HepG2 (cell line): ENCODE measurements around the gene GSTP1. TPM values are rescaled to one million over a fixed set of nuclear protein-coding genes. Genes with fewer than 3 reads are reported as not detected.
"Not testable (repeated sequence)": the region's sequence is repeated elsewhere in the genome, so short reads cannot be mapped to it uniquely, and the experiment has no call there.

Experiments
- ATAC-seq: fragments of 200-7000 bp; cut with Tn5 transposase; 3 replicates; pipeline ENCODE4 v1.9.1; 2020; ENCODE audit warnings: mild to moderate bottlenecking, moderate library complexity
- BruUV-seq: library from RNA; stranded (reverse); fragments of 400-500 nt; replicated peaks from 2 replicates; lab custom pipeline; 2021; lab: Mats Ljungman, UMichigan
- CTCF ChIA-PET: fragments of 300-600 bp; formaldehyde crosslinking; extraction: SDS; loops from one replicate; lab custom pipeline; 2021; ENCODE audit warnings: low total read pairs, inconsistent platforms, low intra/inter-chr PET ratio; lab: Yijun Ruan, JAX
- POLR2A ChIA-PET: fragments of 350-600 bp; sonication (Branson Sonifier 250); formaldehyde crosslinking; loops from one replicate; lab custom pipeline; 2020; ENCODE audit warnings: antibody characterized with exemption, inconsistent platforms; lab: Yijun Ruan, JAX
- DNase-seq: peaks from one replicate; pipeline ENCODE4 v3.0.0-alpha.2; 2015; ENCODE audit warnings: low spot score
- FAIRE-seq: peaks from 3 replicates; lab custom pipeline; 2011; peaks lifted over from hg19 to GRCh38; lab: Jason Lieb, UNC
- H2AFZ ChIP-seq: one replicate; pipeline ENCODE4 v1.6.1; 2011; ENCODE audit warnings: low read length, inconsistent platforms
- H3K27ac ChIP-seq: fragments of 300-600 bp; 3 replicates; pipeline ENCODE4 v1.8.0; 2011; ENCODE audit warnings: mixed run types, mild to moderate bottlenecking, mixed read lengths, low read length, inconsistent platforms; ENCODE audit not compliant: insufficient read depth; ENCODE audit errors: extremely low read length
- H3K27me3 ChIP-seq, 2 experiments: fragments of 200-600 bp in 1 of 2; 2 replicates in 1 of 2; 3 replicates in 1 of 2; pipeline versions ENCODE4 v1.6.0 to v1.8.0; 2011; ENCODE audit warnings: low read length in 2 of 2, mild to moderate bottlenecking in 2 of 2, moderate library complexity in 2 of 2, inconsistent platforms in 1 of 2; ENCODE audit not compliant: insufficient read depth in 2 of 2, control insufficient read depth in 1 of 2
- H3K36me3 ChIP-seq, 2 experiments: fragments of 200-600 bp in 1 of 2; replicated peaks in 1 of 2; 2 replicates in 1 of 2; 3 replicates in 1 of 2; pipeline versions ENCODE4 v1.5.1 to v1.8.0; 2011; ENCODE audit warnings: low read length in 2 of 2, inconsistent platforms in 1 of 2; ENCODE audit not compliant: insufficient read depth in 2 of 2, control insufficient read depth in 1 of 2
- H3K4me1 ChIP-seq: 2 replicates; pipeline ENCODE4 v1.5.1; 2012; ENCODE audit warnings: low read length, inconsistent platforms; ENCODE audit not compliant: insufficient read depth
- H3K4me2 ChIP-seq: 2 replicates; pipeline ENCODE4 v1.6.0; 2011; ENCODE audit warnings: low read depth, low read length, inconsistent platforms
- H3K4me3 ChIP-seq, 3 experiments: fragments of 200-600 bp in 1 of 3; sonication (generic), shearing (Covaris generic) in 1 of 3; replicated peaks in 1 of 3; 2 replicates each; pipeline ENCODE4 v1.5.1; 2011 to 2016; ENCODE audit warnings: low read length in 3 of 3, inconsistent platforms in 2 of 3, low read depth in 2 of 3, mild to moderate bottlenecking in 2 of 3, control low read depth in 1 of 3, mixed read lengths in 1 of 3; ENCODE audit not compliant: insufficient read depth in 1 of 3
- H3K79me2 ChIP-seq: one replicate; pipeline ENCODE4 v1.6.1; 2011; ENCODE audit warnings: low read length, inconsistent platforms; ENCODE audit not compliant: insufficient read depth
- H3K9ac ChIP-seq: 2 replicates; pipeline ENCODE4 v1.6.0; 2011; ENCODE audit warnings: mild to moderate bottlenecking, low read depth, low read length, inconsistent platforms; ENCODE audit not compliant: insufficient read depth
- H3K9me3 ChIP-seq: 2 replicates; pipeline ENCODE4 v1.5.1; 2012; ENCODE audit warnings: mild to moderate bottlenecking, low read length
- H4K20me1 ChIP-seq: 2 replicates; pipeline ENCODE4 v1.6.0; 2011; ENCODE audit warnings: inconsistent platforms, mild to moderate bottlenecking, low read length, moderate library complexity; ENCODE audit not compliant: insufficient read depth
- CEBPG ChIP-seq: IDR thresholded peaks from 2 replicates; pipeline ENCODE4 v1.6.1; 2016
- PHF21A ChIP-seq: sonication (generic); formaldehyde crosslinking; IDR thresholded peaks from 2 replicates; pipeline ENCODE4 v1.5.0; 2020; ENCODE audit warnings: mild to moderate bottlenecking, missing genetic modification reagents
- ZFX ChIP-seq: sonication (generic); formaldehyde crosslinking; IDR thresholded peaks from 2 replicates; pipeline ENCODE4 v1.4.0; 2020; ENCODE audit warnings: mild to moderate bottlenecking, low read depth, missing genetic modification reagents, moderate library complexity
- ZFY ChIP-seq: sonication (generic); formaldehyde crosslinking; IDR thresholded peaks from 2 replicates; pipeline ENCODE4 v1.4.0; 2020; ENCODE audit warnings: missing genetic modification reagents
- WGBS: methylation state at CpG from one replicate; pipeline ENCODE4 v1.1.6; 2017; ENCODE audit warnings: low lambda C conversion rate; 5-methylcytosine and 5-hydroxymethylcytosine counted together
- in situ Hi-C: cut with HindIII; loops from 2 replicates; pipeline ENCODE4 v1.10.0; 2017; ENCODE audit warnings: low pct_unique_long_range_greater_than_20kb; ENCODE audit not compliant: extremely low pct_ligation_motif_present
- intact Hi-C: fragments of 100-400 bp; cut with micrococcal nuclease; formaldehyde crosslinking; loops from one replicate; pipeline ENCODE4 v1.10.0; 2022; ENCODE audit not compliant: unreplicated experiment
- polyA plus RNA-seq, 8 experiments: library from polyadenylated mRNA; depleted of rRNA in 3 of 8; stranded (reverse) in 7 of 8; unstranded in 1 of 8; fragments of >200 nt; fragmentation: Illumina TruSeq in 4 of 8; extraction: Trizol in 4 of 8; gene quantifications; 2 replicates each; pipeline versions ENCODE4 v1.2.1 to v1.2.3, GENCODE V29; 2011 to 2016; ENCODE audit warnings: low read depth in 4 of 8, missing spikeins in 1 of 8, mixed read lengths in 1 of 8; ENCODE audit not compliant: insufficient read depth in 1 of 8
- total RNA-seq, 5 experiments: library from RNA; depleted of rRNA; stranded (reverse); fragments of >200 nt; fragmentation: Illumina TruSeq; extraction: Trizol; gene quantifications; 2 replicates each; pipeline ENCODE4 v1.2.3, GENCODE V29; 2016; ENCODE audit warnings: low read depth in 1 of 5
- TF ChIP-seq, protein P1 (sequence below): sonication (generic); formaldehyde crosslinking; IDR thresholded peaks from 2 replicates; pipeline ENCODE4 v1.4.0; 2020; ENCODE audit warnings: missing genetic modification reagents
- TF ChIP-seq, protein P2 (sequence below): sonication (generic); formaldehyde crosslinking; IDR thresholded peaks from 2 replicates; pipeline ENCODE4 v1.5.1; 2020; ENCODE audit warnings: mild to moderate bottlenecking, missing genetic modification reagents, moderate library complexity
- TF ChIP-seq, protein P3 (sequence below): sonication (generic); IDR thresholded peaks from 2 replicates; pipeline ENCODE4 v1.6.1; 2016; ENCODE audit warnings: low read depth, borderline replicate concordance

GSTP1 gene
- total and polyA plus RNA-seq, 2 of the 13 experiments (the other 11 are each of a cell fraction or from before 2014, with no cell fraction given) = not detected

DNA sequence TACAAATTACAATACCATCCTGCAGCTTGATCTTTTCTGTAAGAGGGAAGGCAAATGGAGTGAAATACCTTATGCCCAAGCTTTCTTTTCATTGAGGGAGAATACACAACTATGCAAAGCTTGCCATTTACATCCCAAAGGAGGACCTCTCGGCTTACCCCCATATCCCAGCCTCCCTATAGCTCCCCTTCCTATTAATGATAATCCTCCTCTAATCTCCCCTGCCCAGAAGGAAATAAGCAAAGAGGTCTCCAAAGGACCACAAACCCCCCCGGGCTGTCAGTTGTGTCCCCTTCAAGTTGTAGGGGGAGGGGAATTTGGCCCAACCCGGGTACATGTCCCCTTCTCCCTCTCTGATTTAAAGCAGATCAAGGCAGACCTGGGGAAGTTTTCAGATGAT, 38.3 kb downstream of the GSTP1 start:
- intact Hi-C loops, H3K27me3 ChIP-seq, DNase-seq, H3K9ac ChIP-seq, H4K20me1 ChIP-seq, H3K36me3 ChIP-seq, H3K79me2 ChIP-seq, CTCF ChIA-PET, BruUV-seq, H3K27ac ChIP-seq, in situ Hi-C loops, FAIRE-seq, H3K4me2 ChIP-seq, ATAC-seq, POLR2A ChIA-PET, H2AFZ ChIP-seq, H3K4me3 ChIP-seq, H3K9me3 ChIP-seq: not testable (repeated sequence)
- H3K4me1 ChIP-seq = peaks cover 32% of the 10 kb centered on the region
- 98% methylated on average over 3 of the region's 3 CpGs for WGBS

DNA sequence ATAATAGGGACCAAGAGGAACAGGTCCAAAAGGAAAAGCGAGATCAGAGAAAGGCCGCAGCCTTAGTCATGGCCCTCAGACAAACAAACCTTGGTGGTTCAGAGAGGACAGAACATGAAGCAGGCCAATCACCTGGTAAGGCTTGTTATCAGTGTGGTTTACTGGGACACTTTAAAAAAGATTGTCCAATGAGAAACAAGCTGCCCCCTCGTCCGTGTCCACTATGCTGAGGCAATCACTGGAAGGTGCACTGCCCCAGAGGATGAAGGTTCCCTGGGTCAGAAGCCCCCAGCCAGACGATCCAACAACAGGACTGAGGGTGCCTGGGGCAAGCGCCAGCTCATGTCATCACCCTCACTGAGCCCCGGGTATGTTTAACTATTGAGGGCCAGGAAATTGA, 39.3 kb downstream of the GSTP1 start:
- H3K9ac ChIP-seq, H3K79me2 ChIP-seq, H3K9me3 ChIP-seq, H3K36me3 ChIP-seq, CTCF ChIA-PET, in situ Hi-C loops, intact Hi-C loops, ATAC-seq, H2AFZ ChIP-seq, BruUV-seq, H3K27me3 ChIP-seq, H4K20me1 ChIP-seq, H3K4me3 ChIP-seq: not testable (repeated sequence)
- DNase-seq = peak; percentile 72
- POLR2A ChIA-PET = interaction anchor here (1.3 kb wide), 1 partner anchor 9 kb away, joined by 5 read pairs; no protein-coding TSS in a partner anchor
- Histone ChIP-seq H3K4me2 (peak overlapping the region; percentile 32; the same call in 1 of the 2 replicates), H3K4me1 (peaks cover 22% of the 10 kb centered on the region), H3K27ac (peak overlapping the region; percentile 22)
- FAIRE-seq = peak; percentile 12
- WGBS = 10% methylated on average over 4 of the region's 7 CpGs
- TF ChIP-seq, protein P1, sequence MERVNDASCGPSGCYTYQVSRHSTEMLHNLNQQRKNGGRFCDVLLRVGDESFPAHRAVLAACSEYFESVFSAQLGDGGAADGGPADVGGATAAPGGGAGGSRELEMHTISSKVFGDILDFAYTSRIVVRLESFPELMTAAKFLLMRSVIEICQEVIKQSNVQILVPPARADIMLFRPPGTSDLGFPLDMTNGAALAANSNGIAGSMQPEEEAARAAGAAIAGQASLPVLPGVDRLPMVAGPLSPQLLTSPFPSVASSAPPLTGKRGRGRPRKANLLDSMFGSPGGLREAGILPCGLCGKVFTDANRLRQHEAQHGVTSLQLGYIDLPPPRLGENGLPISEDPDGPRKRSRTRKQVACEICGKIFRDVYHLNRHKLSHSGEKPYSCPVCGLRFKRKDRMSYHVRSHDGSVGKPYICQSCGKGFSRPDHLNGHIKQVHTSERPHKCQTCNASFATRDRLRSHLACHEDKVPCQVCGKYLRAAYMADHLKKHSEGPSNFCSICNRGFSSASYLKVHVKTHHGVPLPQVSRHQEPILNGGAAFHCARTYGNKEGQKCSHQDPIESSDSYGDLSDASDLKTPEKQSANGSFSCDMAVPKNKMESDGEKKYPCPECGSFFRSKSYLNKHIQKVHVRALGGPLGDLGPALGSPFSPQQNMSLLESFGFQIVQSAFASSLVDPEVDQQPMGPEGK (CRISPR knock-in tag) = peak; percentile 36; the same call in 1 of the 2 replicates
- TF ChIP-seq ZFY (CRISPR knock-in tag) (peak; percentile 49; the same call in 1 of the 2 replicates), CEBPG (peak; percentile 50; the same call in 1 of the 2 replicates), ZFX (CRISPR knock-in tag) (peak; percentile 31; the same call in 1 of the 2 replicates), PHF21A (CRISPR knock-in tag) (peak; percentile 45; the same call in 1 of the 2 replicates)
- TF ChIP-seq, protein P2, sequence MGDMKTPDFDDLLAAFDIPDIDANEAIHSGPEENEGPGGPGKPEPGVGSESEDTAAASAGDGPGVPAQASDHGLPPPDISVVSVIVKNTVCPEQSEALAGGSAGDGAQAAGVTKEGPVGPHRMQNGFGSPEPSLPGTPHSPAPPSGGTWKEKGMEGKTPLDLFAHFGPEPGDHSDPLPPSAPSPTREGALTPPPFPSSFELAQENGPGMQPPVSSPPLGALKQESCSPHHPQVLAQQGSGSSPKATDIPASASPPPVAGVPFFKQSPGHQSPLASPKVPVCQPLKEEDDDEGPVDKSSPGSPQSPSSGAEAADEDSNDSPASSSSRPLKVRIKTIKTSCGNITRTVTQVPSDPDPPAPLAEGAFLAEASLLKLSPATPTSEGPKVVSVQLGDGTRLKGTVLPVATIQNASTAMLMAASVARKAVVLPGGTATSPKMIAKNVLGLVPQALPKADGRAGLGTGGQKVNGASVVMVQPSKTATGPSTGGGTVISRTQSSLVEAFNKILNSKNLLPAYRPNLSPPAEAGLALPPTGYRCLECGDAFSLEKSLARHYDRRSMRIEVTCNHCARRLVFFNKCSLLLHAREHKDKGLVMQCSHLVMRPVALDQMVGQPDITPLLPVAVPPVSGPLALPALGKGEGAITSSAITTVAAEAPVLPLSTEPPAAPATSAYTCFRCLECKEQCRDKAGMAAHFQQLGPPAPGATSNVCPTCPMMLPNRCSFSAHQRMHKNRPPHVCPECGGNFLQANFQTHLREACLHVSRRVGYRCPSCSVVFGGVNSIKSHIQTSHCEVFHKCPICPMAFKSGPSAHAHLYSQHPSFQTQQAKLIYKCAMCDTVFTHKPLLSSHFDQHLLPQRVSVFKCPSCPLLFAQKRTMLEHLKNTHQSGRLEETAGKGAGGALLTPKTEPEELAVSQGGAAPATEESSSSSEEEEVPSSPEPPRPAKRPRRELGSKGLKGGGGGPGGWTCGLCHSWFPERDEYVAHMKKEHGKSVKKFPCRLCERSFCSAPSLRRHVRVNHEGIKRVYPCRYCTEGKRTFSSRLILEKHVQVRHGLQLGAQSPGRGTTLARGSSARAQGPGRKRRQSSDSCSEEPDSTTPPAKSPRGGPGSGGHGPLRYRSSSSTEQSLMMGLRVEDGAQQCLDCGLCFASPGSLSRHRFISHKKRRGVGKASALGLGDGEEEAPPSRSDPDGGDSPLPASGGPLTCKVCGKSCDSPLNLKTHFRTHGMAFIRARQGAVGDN (CRISPR knock-in tag) = peak; percentile 49
- TF ChIP-seq, protein P3, sequence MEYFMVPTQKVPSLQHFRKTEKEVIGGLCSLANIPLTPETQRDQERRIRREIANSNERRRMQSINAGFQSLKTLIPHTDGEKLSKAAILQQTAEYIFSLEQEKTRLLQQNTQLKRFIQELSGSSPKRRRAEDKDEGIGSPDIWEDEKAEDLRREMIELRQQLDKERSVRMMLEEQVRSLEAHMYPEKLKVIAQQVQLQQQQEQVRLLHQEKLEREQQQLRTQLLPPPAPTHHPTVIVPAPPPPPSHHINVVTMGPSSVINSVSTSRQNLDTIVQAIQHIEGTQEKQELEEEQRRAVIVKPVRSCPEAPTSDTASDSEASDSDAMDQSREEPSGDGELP = 0 out of 2 replicates have a peak, but pooled peaks have one; percentile 15
